ENCODE measurements around the gene ERCC4.

ERCC4 gene

DNA sequence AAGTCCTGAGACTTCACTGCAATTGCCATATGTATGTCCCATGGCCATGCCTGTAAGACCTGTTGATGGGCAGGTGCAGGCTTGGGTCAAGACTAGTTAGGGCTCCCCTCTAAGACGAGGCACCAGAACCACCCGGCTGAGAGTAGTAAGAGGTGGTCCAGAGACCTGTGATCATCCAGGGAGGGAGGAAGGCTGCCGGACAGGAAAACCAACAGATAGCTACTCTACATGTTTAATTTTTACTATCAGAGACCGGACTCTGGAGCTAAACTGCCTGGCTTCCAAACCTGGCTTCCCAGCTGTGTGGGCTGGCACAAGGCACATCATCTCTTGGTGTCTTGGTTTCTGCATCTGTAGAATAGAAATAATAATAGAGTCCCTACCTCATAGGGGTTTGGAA, 73.0 kb downstream of the ERCC4 start:
- Histone ChIP-seq H3K27me3 (ENCODE audit: control insufficient read depth in 1 of 2, insufficient read depth in 2 of 2, low read length in 2 of 2) (no peaks in the 10 kb centered on the region), H3K9me3 (ENCODE audit: control insufficient read depth in 2 of 2, low read length in 2 of 2) (peaks cover 0 to 2% of the 10 kb centered on the region in 2 donors), H3K4me3 (ENCODE audit: low read length in 2 of 2) (no peak overlapping the region), H3K36me3 (ENCODE audit: control insufficient read depth in 2 of 2, insufficient read depth in 2 of 2, low read length in 2 of 2) (no peaks in the 10 kb centered on the region), H3K9ac (ENCODE audit: low read length in 2 of 2) (no peak overlapping the region), H3K4me1 (ENCODE audit: control insufficient read depth, insufficient read depth, low read length) (peaks cover 8% of the 10 kb centered on the region), H3K27ac (ENCODE audit: low read length) (no peak overlapping the region)

DNA sequence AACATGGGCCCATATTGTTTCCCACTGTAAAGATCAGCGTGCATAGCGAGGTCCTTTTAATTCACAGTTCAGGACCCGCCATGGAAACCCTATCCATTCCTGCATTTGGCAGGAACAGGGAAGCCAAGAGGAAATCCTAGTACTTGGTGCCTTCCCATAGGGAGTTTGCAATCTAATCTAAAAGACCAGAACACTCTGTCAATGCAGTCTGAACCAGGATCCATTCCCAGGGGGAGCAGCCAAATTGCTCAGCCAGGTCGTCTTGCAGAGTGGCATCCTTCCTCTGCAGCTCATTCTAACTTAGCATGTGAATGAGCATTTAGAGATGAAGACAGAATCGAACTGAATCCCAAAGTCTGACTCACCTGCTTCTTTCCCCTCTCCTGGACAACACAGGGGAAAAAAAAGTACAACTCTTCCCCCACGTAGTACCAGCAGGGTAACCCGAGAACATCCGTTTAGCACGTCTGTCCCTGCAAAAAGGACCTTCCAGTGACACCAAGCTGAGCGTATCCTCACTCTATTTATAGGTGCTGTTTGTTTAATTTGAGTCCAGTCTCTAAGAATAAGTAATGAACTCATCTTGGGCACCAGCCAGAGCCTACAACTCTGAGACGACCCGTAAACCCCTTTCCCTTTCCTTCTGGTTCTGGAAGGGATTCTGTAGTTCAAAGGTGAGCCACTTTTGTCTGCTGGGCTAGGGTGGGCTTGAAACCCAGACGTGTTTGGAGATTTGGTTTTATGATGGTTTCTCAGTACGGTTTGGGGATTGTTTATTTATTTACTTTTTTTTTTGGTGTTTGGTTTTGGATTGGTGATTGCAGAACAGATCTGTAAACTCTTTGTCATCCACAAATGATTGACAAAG, 74.5 kb downstream of the ERCC4 start:
- Histone ChIP-seq H3K27ac (ENCODE audit: low read length) (no peak overlapping the region), H3K9me3 (ENCODE audit: control insufficient read depth in 2 of 2, low read length in 2 of 2) (no peaks in the 10 kb centered on the region), H3K9ac (ENCODE audit: low read length in 2 of 2) (no peak overlapping the region), H3K27me3 (ENCODE audit: control insufficient read depth in 1 of 2, insufficient read depth in 2 of 2, low read length in 2 of 2) (no peaks in the 10 kb centered on the region), H3K4me3 (ENCODE audit: low read length in 2 of 2) (no peak overlapping the region), H3K4me1 (ENCODE audit: control insufficient read depth, insufficient read depth, low read length) (peaks cover 8% of the 10 kb centered on the region), H3K36me3 (ENCODE audit: control insufficient read depth in 2 of 2, insufficient read depth in 2 of 2, low read length in 2 of 2) (no peaks in the 10 kb centered on the region)

DNA sequence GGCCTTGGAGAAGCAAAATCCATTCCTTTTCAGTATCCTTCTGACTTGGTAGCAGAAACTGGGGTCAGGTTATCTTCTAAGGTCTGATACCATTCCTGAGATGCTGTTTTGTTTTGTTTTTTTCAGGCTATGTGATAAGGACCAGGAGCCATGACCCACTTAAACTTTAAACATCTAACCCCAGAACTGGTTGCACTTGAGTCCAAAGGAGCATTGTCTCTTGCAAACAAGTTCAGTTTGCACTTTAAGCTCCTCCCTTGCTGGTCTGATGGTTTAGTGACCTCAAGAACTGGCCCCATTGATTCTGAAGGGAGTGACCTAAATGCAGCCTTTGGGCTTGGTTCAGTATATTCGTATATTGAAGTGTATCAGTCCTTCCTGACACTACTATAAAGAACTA, 75.2 kb downstream of the ERCC4 start:
- H3K9ac ChIP-seq (ENCODE audit: low read length in 2 of 2), result no peak overlapping the region

DNA sequence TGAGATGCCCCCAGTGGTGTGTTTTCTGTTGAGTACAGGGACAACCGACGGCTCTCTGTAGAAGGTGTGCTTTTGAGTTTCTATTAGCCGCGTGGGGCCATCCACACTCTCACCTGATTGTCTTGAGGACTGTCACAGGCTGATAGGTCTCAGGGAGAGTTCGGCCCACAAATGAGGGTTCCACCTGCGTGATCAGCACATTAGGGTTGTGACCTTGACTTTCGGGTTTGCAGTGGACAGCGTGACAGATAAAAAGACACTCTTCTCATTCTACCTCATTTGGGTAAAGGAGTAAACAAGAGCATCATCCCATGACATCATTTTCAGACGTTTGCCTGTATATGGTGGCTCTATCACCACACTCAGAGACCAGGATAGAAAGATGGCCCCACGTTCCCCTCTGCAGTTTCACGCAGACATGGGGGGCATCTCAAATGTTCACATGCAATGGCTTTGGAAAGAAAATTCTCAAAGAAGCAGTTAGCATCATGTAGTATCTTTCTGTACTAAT, 76.9 kb downstream of the ERCC4 start:
- Histone ChIP-seq H3K9ac (ENCODE audit: low read length in 2 of 2) (no peak overlapping the region), H3K27ac (ENCODE audit: low read length) (no peak overlapping the region), H3K4me1 (ENCODE audit: control insufficient read depth, insufficient read depth, low read length) (peaks cover 8% of the 10 kb centered on the region), H3K27me3 (ENCODE audit: control insufficient read depth in 1 of 2, insufficient read depth in 2 of 2, low read length in 2 of 2) (no peaks in the 10 kb centered on the region), H3K36me3 (ENCODE audit: control insufficient read depth in 2 of 2, insufficient read depth in 2 of 2, low read length in 2 of 2) (no peaks in the 10 kb centered on the region), H3K4me3 (ENCODE audit: low read length in 2 of 2) (no peak overlapping the region), H3K9me3 (ENCODE audit: control insufficient read depth in 2 of 2, low read length in 2 of 2) (no peaks in the 10 kb centered on the region)

More for the DNA sequence above, 75.2 kb downstream of the ERCC4 start:
- H3K4me3 ChIP-seq (ENCODE audit: low read length in 2 of 2), result no peak overlapping the region
- H3K4me1 ChIP-seq (ENCODE audit: control insufficient read depth, insufficient read depth, low read length), result peaks cover 8% of the 10 kb centered on the region
- H3K9me3 ChIP-seq (ENCODE audit: control insufficient read depth in 2 of 2, low read length in 2 of 2), result no peaks in the 10 kb centered on the region
- H3K27me3 ChIP-seq (ENCODE audit: control insufficient read depth in 1 of 2, insufficient read depth in 2 of 2, low read length in 2 of 2), result no peaks in the 10 kb centered on the region
- H3K27ac ChIP-seq (ENCODE audit: low read length), result no peak overlapping the region
- H3K36me3 ChIP-seq (ENCODE audit: control insufficient read depth in 2 of 2, insufficient read depth in 2 of 2, low read length in 2 of 2), result no peaks in the 10 kb centered on the region

DNA sequence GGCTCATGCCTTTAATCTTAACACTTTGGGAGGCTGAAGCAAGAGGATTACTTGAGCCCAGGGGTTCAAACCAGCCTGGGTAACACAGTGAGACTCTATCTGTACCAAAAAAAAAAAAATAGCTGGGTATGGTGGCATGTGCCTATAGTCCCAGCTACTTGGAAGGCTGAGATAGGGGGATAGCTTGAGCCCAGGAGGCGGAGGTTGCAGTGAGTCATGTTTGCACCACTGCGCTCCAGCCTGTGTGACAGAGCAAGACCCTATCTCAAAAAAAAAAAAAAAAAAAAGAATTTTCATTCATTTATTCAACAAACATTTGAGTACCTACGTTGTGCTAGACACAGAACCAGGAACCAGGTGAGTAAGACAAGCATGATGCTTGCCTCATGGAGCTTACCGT, 77.6 kb downstream of the ERCC4 start:
- Histone ChIP-seq H3K4me1 (ENCODE audit: control insufficient read depth, insufficient read depth, low read length) (peaks cover 10% of the 10 kb centered on the region), H3K9ac (ENCODE audit: low read length in 2 of 2) (no peak overlapping the region)

DNA sequence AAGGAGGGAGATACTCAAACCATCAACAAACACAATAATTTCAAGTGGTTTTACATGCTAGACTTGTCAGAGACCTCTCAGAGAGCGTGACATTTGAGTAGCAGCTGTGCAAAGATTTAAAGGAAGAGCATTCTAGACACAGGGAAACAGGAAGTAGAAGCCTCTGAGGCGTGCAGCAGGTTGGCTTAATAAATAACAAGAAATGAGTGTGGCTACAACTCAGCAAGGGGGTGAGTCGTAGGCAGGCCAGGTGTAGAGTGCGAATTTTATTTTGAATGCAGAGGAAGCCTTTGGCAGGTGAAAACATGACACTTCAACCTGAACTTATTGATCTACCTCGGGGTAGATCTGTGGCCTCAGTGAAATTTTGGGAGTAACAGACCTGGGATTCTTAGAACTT, 78.0 kb downstream of the ERCC4 start:
- Histone ChIP-seq H3K27ac (ENCODE audit: low read length) (no peak overlapping the region), H3K36me3 (ENCODE audit: control insufficient read depth in 2 of 2, insufficient read depth in 2 of 2, low read length in 2 of 2) (no peaks in the 10 kb centered on the region), H3K4me3 (ENCODE audit: low read length in 2 of 2) (no peak overlapping the region), H3K9me3 (ENCODE audit: control insufficient read depth in 2 of 2, low read length in 2 of 2) (no peaks in the 10 kb centered on the region), H3K9ac (ENCODE audit: low read length in 2 of 2) (no peak overlapping the region), H3K27me3 (ENCODE audit: control insufficient read depth in 1 of 2, insufficient read depth in 2 of 2, low read length in 2 of 2) (no peaks in the 10 kb centered on the region), H3K4me1 (ENCODE audit: control insufficient read depth, insufficient read depth, low read length) (peaks cover 13% of the 10 kb centered on the region)

More for the DNA sequence above, 77.6 kb downstream of the ERCC4 start:
- Histone ChIP-seq H3K4me3 (ENCODE audit: low read length in 2 of 2) (no peak overlapping the region), H3K36me3 (ENCODE audit: control insufficient read depth in 2 of 2, insufficient read depth in 2 of 2, low read length in 2 of 2) (no peaks in the 10 kb centered on the region), H3K27me3 (ENCODE audit: control insufficient read depth in 1 of 2, insufficient read depth in 2 of 2, low read length in 2 of 2) (no peaks in the 10 kb centered on the region), H3K9me3 (ENCODE audit: control insufficient read depth in 2 of 2, low read length in 2 of 2) (no peaks in the 10 kb centered on the region), H3K27ac (ENCODE audit: low read length) (no peak overlapping the region)

DNA sequence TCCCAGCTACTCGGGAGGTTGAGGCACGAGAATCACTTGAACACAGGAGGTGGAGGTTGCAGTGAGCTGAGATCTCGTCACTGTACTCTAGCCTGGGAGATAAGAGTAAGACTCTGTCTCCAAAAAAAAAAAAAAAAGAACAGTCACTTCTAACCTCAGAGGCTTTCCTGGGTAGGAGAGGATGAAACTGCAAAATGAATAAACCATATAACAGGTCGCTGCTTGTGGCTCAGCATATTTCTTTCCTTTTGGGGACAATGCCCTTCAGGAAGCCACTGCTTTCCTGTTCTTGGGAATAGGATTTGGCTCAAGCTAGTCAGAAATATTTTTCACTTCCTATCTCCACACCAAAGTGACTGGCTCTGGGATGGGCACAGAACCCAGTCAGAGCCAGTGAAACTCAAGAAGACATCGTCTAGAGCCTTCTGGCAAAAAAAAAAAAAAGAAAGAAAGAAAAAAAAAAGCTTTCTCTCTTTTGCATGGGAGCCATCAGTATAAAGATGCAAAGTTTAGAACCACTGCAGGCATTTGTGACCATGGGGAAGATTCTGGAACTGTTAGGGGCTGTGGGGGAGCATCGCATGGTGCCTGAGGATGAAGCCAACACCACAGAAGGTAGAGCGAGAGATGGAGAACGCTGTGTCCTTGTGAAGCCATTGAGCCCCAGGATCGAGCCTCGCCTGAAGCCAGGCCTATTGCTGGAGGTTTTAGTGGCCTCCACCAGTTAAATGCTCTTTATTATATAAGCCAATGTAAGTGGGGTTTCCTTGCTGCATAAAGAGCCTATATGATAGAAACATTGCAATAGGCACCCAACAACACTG, 79.3 kb downstream of the ERCC4 start:
- H3K4me3 ChIP-seq (ENCODE audit: low read length in 2 of 2), result no peak overlapping the region
- no peaks in the 10 kb centered on the region for H3K9me3 ChIP-seq (ENCODE audit: control insufficient read depth in 2 of 2, low read length in 2 of 2)
- no peaks in the 10 kb centered on the region for H3K36me3 ChIP-seq (ENCODE audit: control insufficient read depth in 2 of 2, insufficient read depth in 2 of 2, low read length in 2 of 2)
- peaks cover 12% of the 10 kb centered on the region for H3K4me1 ChIP-seq (ENCODE audit: control insufficient read depth, insufficient read depth, low read length)
- H3K27ac ChIP-seq (ENCODE audit: low read length), result no peak overlapping the region
- no peak overlapping the region for H3K9ac ChIP-seq (ENCODE audit: low read length in 2 of 2)
- H3K27me3 ChIP-seq (ENCODE audit: control insufficient read depth in 1 of 2, insufficient read depth in 2 of 2, low read length in 2 of 2), result no peaks in the 10 kb centered on the region

DNA sequence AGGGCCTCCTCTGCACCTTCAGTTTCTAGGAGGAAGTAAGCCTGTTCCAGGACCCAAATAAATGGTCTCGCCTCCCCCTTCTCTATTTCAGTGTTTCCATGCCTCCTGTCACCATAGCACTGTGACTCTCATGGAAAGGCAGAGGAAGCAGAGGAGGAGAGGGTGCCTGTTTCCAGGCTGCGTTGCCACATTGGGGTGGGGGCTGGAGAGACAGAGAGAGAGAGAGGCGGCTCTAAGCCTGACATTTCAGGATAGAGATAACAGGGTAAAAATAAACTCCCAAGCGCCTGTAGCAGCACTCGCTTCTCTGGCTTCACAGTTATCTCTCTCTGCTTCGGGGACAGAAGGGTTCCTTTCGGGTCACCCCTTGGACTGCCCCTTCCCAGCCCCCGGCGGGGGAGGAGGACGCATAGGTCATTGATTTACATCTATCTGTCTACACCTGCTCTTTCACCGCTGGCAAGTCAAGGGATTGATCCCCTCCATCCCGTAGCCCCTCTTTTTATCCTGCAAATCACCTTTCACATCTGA, 80.0 kb downstream of the ERCC4 start:
- Histone ChIP-seq H3K4me3 (ENCODE audit: low read length in 2 of 2) (no peak overlapping the region), H3K9me3 (ENCODE audit: control insufficient read depth in 2 of 2, low read length in 2 of 2) (no peaks in the 10 kb centered on the region), H3K4me1 (ENCODE audit: control insufficient read depth, insufficient read depth, low read length) (peaks cover 12% of the 10 kb centered on the region), H3K27ac (ENCODE audit: low read length) (no peak overlapping the region), H3K27me3 (ENCODE audit: control insufficient read depth in 1 of 2, insufficient read depth in 2 of 2, low read length in 2 of 2) (no peaks in the 10 kb centered on the region), H3K36me3 (ENCODE audit: control insufficient read depth in 2 of 2, insufficient read depth in 2 of 2, low read length in 2 of 2) (no peaks in the 10 kb centered on the region), H3K9ac (ENCODE audit: low read length in 2 of 2) (no peak overlapping the region)

DNA sequence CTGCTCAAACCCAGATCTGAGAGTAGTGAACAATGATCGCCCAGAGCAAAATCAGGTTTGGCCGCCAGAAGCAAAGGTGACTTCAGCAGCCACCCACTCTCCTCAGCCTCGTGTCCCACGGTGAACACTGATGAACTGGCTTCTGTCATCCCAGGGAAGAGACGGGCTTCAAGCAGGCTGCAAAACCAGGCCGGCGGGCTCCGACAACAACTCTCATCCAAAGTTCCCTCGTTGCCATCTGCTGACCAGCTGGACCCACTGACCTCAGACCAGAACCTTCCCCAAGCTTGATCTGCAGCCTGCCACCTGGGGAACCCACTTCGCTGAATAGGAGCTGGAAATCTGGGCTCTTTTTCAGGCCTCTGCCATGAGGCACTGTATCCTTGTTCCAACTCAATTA, 81.6 kb downstream of the ERCC4 start:
- no peaks in the 10 kb centered on the region for H3K27me3 ChIP-seq (ENCODE audit: control insufficient read depth in 1 of 2, insufficient read depth in 2 of 2, low read length in 2 of 2)
- H3K4me1 ChIP-seq (ENCODE audit: control insufficient read depth, insufficient read depth, low read length), result peaks cover 12% of the 10 kb centered on the region
- no peak overlapping the region for H3K9ac ChIP-seq (ENCODE audit: low read length in 2 of 2)
- H3K27ac ChIP-seq (ENCODE audit: low read length), result no peak overlapping the region
- no peaks in the 10 kb centered on the region for H3K36me3 ChIP-seq (ENCODE audit: control insufficient read depth in 2 of 2, insufficient read depth in 2 of 2, low read length in 2 of 2)
- no peaks in the 10 kb centered on the region for H3K9me3 ChIP-seq (ENCODE audit: control insufficient read depth in 2 of 2, low read length in 2 of 2)
- H3K4me3 ChIP-seq (ENCODE audit: low read length in 2 of 2), result no peak overlapping the region

Measured in stomach smooth muscle (tissue), 2 donors.